ENCODE measurements around the gene PCK1. TPM values are rescaled to one million over a fixed set of nuclear protein-coding genes. Genes with fewer than 3 reads are reported as not detected.

Gene PCK1
- total RNA-seq, 1 donor from 2014 or later, result not detected

DNA sequence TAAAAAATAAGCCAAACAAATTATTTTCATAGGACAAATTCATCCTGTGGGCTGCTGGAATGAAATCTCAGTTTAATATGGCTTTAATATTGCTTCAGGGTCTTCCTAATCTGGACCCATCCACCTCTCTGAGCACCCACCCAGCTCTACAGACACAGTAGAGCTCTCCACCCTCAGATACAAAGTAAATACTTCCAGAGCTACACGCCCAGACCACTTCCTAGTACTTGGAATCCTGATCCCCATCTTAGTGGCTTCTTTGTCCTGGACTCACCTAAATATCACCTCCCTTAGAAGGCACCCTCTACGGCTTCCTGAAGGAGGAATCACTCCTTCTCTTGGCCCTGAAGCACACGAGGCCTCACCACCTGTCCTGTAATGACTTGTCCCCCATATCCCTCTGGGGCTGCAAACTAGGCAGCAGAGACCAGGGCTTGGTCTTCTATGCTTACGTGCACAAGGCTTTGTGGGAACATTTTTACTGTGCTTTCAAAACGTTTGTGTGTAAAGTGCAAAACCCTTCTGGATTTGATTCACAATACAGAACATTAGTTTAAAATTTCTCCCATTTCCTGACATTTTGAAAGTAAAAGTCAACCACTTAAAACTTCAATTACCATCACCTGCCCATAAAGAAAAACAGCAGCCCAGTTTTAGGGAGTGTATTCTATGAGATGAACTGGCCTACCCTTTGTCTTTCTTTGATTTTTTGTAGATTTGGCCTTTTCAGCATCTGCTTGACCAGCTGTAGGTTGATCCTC is 38.4 kb upstream of the PCK1 start:
- no peak for ATAC-seq
- Histone ChIP-seq H3K4me1 (no peaks in the 10 kb centered on the region), H3K36me3 (no peaks in the 10 kb centered on the region), H3K4me3 (no peak overlapping the region), H3K27me3 (ENCODE audit: low read depth) (no peaks in the 10 kb centered on the region), H3K9me3 (no peaks in the 10 kb centered on the region), H3K27ac (no peak overlapping the region)
- intact Hi-C loops (cut with DNase I), result no loop called here
- TF ChIP-seq, protein P1, sequence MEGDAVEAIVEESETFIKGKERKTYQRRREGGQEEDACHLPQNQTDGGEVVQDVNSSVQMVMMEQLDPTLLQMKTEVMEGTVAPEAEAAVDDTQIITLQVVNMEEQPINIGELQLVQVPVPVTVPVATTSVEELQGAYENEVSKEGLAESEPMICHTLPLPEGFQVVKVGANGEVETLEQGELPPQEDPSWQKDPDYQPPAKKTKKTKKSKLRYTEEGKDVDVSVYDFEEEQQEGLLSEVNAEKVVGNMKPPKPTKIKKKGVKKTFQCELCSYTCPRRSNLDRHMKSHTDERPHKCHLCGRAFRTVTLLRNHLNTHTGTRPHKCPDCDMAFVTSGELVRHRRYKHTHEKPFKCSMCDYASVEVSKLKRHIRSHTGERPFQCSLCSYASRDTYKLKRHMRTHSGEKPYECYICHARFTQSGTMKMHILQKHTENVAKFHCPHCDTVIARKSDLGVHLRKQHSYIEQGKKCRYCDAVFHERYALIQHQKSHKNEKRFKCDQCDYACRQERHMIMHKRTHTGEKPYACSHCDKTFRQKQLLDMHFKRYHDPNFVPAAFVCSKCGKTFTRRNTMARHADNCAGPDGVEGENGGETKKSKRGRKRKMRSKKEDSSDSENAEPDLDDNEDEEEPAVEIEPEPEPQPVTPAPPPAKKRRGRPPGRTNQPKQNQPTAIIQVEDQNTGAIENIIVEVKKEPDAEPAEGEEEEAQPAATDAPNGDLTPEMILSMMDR (IDR thresholded peaks at IDR 0.05), result no peak
- DNase-seq, result no peak

DNA sequence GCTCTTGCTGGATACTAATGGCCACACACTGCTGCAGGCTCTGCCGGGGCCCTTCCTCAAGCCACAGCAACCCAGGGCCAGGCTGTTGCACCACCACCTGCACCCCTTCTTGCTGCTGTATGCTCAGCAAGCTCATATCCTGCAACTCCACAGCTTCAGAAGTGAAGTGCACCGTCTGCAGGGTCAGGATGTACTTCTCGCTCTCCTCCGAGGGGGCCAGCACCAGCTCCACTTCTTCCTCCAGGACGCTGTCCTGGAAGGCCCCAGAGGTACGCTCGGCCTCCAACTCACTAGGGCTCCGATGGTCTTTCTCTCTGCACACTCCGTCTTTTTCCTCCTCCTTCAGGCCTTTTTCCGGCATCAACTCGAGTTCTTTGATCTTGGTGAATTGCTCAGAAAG is 37.1 kb upstream of the PCK1 start:
- ATAC-seq, result no peak
- no peaks in the 10 kb centered on the region for H3K36me3 ChIP-seq
- DNase-seq, result no peak
- intact Hi-C loops (cut with DNase I), result no loop called here
- no peaks in the 10 kb centered on the region for H3K9me3 ChIP-seq
- no peak overlapping the region for H3K4me3 ChIP-seq
- TF ChIP-seq, protein P1 (IDR thresholded peaks at IDR 0.05), result no peak
- no peaks in the 10 kb centered on the region for H3K27me3 ChIP-seq (ENCODE audit: low read depth)
- no peak overlapping the region for H3K27ac ChIP-seq
- H3K4me1 ChIP-seq, result no peaks in the 10 kb centered on the region

DNA sequence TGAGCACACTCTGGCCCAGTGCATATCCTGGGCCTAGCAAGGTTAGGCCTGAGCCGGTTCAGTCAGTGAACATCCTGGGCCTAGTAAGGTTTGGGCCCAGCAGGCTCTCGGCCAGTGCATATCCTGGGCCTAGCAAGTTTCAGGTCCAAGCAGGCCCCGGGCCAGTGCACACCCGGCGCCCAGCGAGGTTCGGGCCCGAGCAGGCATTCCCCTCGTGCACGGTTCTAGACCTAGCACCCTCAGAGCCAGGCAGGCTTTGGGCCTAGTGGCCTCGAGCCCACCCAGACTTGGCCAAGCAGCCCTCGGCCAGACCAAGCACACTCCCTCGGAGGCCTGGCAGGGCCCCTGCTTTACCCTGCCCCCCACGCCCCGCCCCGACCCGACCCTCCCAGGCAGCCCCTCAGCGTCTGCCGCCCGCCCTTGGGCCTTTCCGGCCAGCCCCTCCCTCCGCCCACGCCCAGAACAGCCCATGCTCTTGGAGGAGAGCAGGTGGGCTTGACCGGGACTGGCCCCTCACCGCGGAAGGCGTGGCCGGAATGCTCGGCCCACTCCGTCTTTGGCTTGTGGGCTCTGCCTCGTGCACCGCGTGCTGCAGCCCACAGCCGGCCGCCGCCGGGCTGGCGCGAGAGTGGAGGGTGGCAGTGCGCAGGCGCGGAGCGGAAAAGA is 36.3 kb upstream of the PCK1 start, which contains the start of gene CTCFL:
CTCFL (minus strand) TSS at position 630 of the 666 bp plus-strand sequence. CDS start 935 bp downstream, outside the sequence.
- Histone ChIP-seq H3K36me3 (no peaks in the 10 kb centered on the region), H3K9me3 (no peaks in the 10 kb centered on the region), H3K27me3 (ENCODE audit: low read depth) (no peaks in the 10 kb centered on the region), H3K27ac (no peak within 1 kb of the TSS), H3K4me3 (no peak within 1 kb of the TSS), H3K4me1 (no peaks in the 10 kb centered on the region)
- ATAC-seq (no peak), DNase-seq (no peak)
- TF ChIP-seq, protein P1 (IDR thresholded peaks at IDR 0.05), result no peak
- intact Hi-C loops (cut with DNase I), result no loop called here

DNA sequence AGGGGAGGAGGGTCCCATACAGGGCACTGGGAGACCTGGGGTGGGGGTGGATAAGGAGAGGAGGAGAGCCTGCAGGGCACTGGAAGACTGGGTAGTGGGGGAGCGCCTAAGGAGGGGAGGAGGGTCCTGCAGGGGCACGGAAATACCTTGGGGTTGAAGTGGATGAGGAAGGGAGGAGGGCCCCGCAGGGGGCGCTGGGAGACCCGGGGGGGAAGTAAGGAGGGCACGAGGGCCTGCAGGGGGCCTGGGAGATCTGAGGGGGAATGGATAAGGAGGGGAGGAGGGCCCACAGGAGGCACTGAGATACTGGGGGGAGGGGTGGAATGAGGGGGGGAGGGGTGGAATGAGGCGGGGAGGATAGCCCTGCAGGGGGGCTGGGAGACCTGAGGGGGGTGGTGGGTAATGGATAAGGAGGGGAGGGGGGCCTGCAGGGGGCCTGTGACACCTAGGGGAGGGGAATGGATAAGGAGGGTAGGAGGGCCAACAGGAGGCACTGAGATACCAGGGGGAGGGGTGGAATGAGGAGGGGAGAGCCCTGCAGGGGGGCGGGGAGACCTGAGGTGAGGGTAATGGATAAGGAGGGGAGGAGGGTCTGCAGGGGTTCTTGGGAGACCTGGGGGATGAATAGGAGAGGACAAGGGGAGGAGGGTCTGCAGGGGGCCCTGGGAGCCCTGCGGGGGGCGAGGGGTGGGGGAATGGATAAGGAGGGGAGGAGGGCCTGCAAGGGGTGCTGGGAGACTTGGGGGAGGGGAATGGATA is 35.4 kb upstream of the PCK1 start:
- H3K27ac ChIP-seq, result no peak overlapping the region
- no peaks in the 10 kb centered on the region for H3K36me3 ChIP-seq
- intact Hi-C loops (cut with DNase I), result no loop called here
- H3K9me3 ChIP-seq, result no peaks in the 10 kb centered on the region
- H3K27me3 ChIP-seq (ENCODE audit: low read depth), result no peaks in the 10 kb centered on the region
- DNase-seq (no peak), ATAC-seq (no peak)
- no peaks in the 10 kb centered on the region for H3K4me1 ChIP-seq
- H3K4me3 ChIP-seq, result no peak overlapping the region
- TF ChIP-seq, protein P1 (IDR thresholded peaks at IDR 0.05), result no peak

DNA sequence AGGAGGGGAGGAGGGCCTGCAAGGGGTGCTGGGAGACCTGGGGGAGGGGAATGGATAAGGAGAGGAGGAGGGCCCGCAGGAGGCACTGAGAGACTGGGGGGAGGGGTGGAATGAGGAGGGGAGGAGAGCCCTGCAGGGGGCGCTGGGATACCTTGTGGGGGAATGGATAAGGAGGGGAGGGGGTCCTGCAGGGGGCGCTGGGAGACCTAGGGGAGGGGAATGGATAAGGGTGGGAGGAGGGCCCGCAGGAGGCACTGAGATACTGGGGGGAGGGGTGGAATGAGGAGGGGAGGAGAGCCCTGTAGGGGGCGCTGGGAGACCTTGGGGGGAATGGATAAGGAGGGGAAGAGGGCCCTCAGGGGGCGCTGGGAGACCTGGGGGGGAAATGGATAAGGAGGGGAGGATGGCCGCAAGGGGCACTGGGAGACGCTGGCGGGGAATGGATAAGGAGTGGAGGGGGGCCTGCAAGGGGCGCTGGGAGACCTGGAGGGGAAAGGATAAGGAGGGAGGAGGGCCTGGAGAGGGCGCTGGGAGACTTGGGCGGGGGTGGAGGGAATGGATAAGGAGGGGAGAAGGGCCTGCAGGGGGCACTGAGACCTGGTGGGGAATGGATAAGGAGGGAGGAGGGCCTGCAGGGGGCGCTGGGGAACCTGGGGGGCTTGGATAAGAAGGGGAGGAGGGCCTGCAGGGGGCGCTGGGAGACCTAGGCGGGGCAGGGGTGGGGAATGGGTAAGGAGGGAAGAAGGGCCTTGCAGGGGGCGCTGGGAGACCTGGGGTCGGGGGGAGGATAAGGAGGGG is 34.6 kb upstream of the PCK1 start:
- TF ChIP-seq, protein P1 (IDR thresholded peaks at IDR 0.05), result no peak
- H3K9me3 ChIP-seq, result no peaks in the 10 kb centered on the region
- intact Hi-C loops (cut with DNase I), result no loop called here
- no peak overlapping the region for H3K4me3 ChIP-seq
- H3K36me3 ChIP-seq, result no peaks in the 10 kb centered on the region
- ATAC-seq (no peak), DNase-seq (no peak)
- no peak overlapping the region for H3K27ac ChIP-seq
- H3K4me1 ChIP-seq, result no peaks in the 10 kb centered on the region
- H3K27me3 ChIP-seq (ENCODE audit: low read depth), result no peaks in the 10 kb centered on the region

Measured in lower lobe of right lung (tissue), 2 donors.